HEK293 (cell line): ENCODE results near the gene PTPN6.
A peak's percentile ranks its signal among the peaks of the same experiment; 100 is the strongest.

ENCODE experiments used
- GLIS1 ChIP-seq: fragments of 450-650 bp; formaldehyde crosslinking; IDR thresholded peaks from 2 replicates; pipeline ENCODE4 v1.5.1; 2016; ENCODE audit warnings: missing biosample characterization, missing genetic modification characterization
- SALL2 ChIP-seq: fragments of 450-650 bp; formaldehyde crosslinking; IDR thresholded peaks from 2 replicates; pipeline ENCODE4 v1.5.0; 2017; ENCODE audit warnings: missing biosample characterization, mild to moderate bottlenecking, missing genetic modification characterization, borderline replicate concordance
- SETDB1 ChIP-seq: IDR thresholded peaks from one replicate; pipeline ENCODE4 v1.6.1; 2017; ENCODE audit warnings: mild to moderate bottlenecking, low read length, moderate library complexity, mixed read lengths; ENCODE audit not compliant: insufficient read length
- ZBTB20 ChIP-seq: fragments of 450-650 bp; formaldehyde crosslinking; IDR thresholded peaks from 2 replicates; pipeline ENCODE4 v1.5.1; 2016; ENCODE audit warnings: missing biosample characterization, missing genetic modification characterization
- ZBTB26 ChIP-seq: fragments of 450-650 bp; formaldehyde crosslinking; optimal IDR thresholded peaks from 2 replicates; pipeline ENCODE3; 2016; ENCODE audit warnings: missing biosample characterization, mild to moderate bottlenecking, missing genetic modification characterization
- ZBTB48 ChIP-seq: fragments of 450-650 bp; formaldehyde crosslinking; IDR thresholded peaks from 2 replicates; pipeline ENCODE4 v1.5.1; 2016; ENCODE audit warnings: missing biosample characterization, missing genetic modification characterization
- ZFHX2 ChIP-seq: fragments of 450-650 bp; formaldehyde crosslinking; conservative IDR thresholded peaks from 2 replicates; pipeline ENCODE4 v1.5.1; 2016; ENCODE audit warnings: missing biosample characterization, missing genetic modification characterization
- ZFP41 ChIP-seq: fragments of 450-650 bp; formaldehyde crosslinking; IDR thresholded peaks from 2 replicates; pipeline ENCODE4 v1.5.1; 2016; ENCODE audit warnings: missing biosample characterization, missing genetic modification characterization, borderline replicate concordance
- ZNF132 ChIP-seq: fragments of 450-650 bp; formaldehyde crosslinking; IDR thresholded peaks from 2 replicates; pipeline ENCODE4 v1.5.1; 2017; ENCODE audit warnings: missing biosample characterization, missing genetic modification characterization, borderline replicate concordance
- ZNF169 ChIP-seq: fragments of 450-650 bp; formaldehyde crosslinking; IDR thresholded peaks from 2 replicates; pipeline ENCODE4 v1.5.1; 2016; ENCODE audit warnings: missing biosample characterization, missing genetic modification characterization
- ZNF239 ChIP-seq: fragments of 450-650 bp; formaldehyde crosslinking; IDR thresholded peaks from 2 replicates; pipeline ENCODE4 v1.5.1; 2016; ENCODE audit warnings: missing biosample characterization, missing genetic modification characterization
- ZNF292 ChIP-seq: fragments of 450-650 bp; formaldehyde crosslinking; IDR thresholded peaks from 2 replicates; pipeline ENCODE4 v1.5.1; 2016; ENCODE audit warnings: low read depth, missing biosample characterization, missing genetic modification characterization, borderline replicate concordance
- ZNF302 ChIP-seq: fragments of 450-650 bp; formaldehyde crosslinking; IDR thresholded peaks from 2 replicates; pipeline ENCODE4 v1.5.1; 2016; ENCODE audit warnings: missing biosample characterization, missing genetic modification characterization, low read depth
- ZNF335 ChIP-seq: fragments of 450-650 bp; formaldehyde crosslinking; conservative IDR thresholded peaks from 2 replicates; pipeline ENCODE4 v1.5.1; 2016; ENCODE audit warnings: missing biosample characterization, missing genetic modification characterization
- ZNF433 ChIP-seq: fragments of 450-650 bp; formaldehyde crosslinking; IDR thresholded peaks from 2 replicates; pipeline ENCODE4 v1.5.1; 2016; ENCODE audit warnings: missing biosample characterization, missing genetic modification characterization, low read depth
- ZNF473 ChIP-seq: fragments of 450-650 bp; formaldehyde crosslinking; IDR thresholded peaks from 2 replicates; pipeline ENCODE4 v1.5.1; 2017; ENCODE audit warnings: missing biosample characterization, missing genetic modification characterization
- ZNF501 ChIP-seq: fragments of 450-650 bp; formaldehyde crosslinking; IDR thresholded peaks from 2 replicates; pipeline ENCODE4 v1.5.1; 2016; ENCODE audit warnings: missing biosample characterization, missing genetic modification characterization
- ZNF514 ChIP-seq: fragments of 450-650 bp; formaldehyde crosslinking; IDR thresholded peaks from 2 replicates; pipeline ENCODE4 v1.5.1; 2016; ENCODE audit warnings: missing biosample characterization, missing genetic modification characterization
- ZNF555 ChIP-seq: fragments of 450-650 bp; formaldehyde crosslinking; conservative IDR thresholded peaks from 2 replicates; pipeline ENCODE4 v1.5.1; 2017; ENCODE audit warnings: missing biosample characterization, mild to moderate bottlenecking, missing genetic modification characterization, inconsistent platforms
- ZNF621 ChIP-seq: fragments of 450-650 bp; formaldehyde crosslinking; IDR thresholded peaks from 2 replicates; pipeline ENCODE4 v1.5.1; 2017; ENCODE audit warnings: missing biosample characterization, missing genetic modification characterization
- ZNF623 ChIP-seq: fragments of 450-650 bp; formaldehyde crosslinking; IDR thresholded peaks from 2 replicates; pipeline ENCODE4 v1.5.1; 2016; ENCODE audit warnings: missing biosample characterization, missing genetic modification characterization
- ZNF654 ChIP-seq: fragments of 450-650 bp; formaldehyde crosslinking; IDR thresholded peaks from 2 replicates; pipeline ENCODE4 v1.5.1; 2016; ENCODE audit warnings: low read depth, missing biosample characterization, missing genetic modification characterization
- ZNF658 ChIP-seq: fragments of 450-650 bp; formaldehyde crosslinking; IDR thresholded peaks from 2 replicates; pipeline ENCODE4; 2016; ENCODE audit warnings: missing biosample characterization, missing genetic modification characterization
- ZSCAN16 ChIP-seq: fragments of 450-650 bp; formaldehyde crosslinking; IDR thresholded peaks from 2 replicates; pipeline ENCODE4 v1.5.1; 2016; ENCODE audit warnings: missing biosample characterization, missing genetic modification characterization
- TF ChIP-seq, protein P1 (sequence below): fragments of 450-650 bp; formaldehyde crosslinking; IDR thresholded peaks from 2 replicates; pipeline ENCODE4; 2016; ENCODE audit warnings: missing biosample characterization, missing genetic modification characterization
- TF ChIP-seq, protein P2 (sequence below): fragments of 450-650 bp; formaldehyde crosslinking; IDR thresholded peaks from 2 replicates; pipeline ENCODE4 v1.5.1; 2016; ENCODE audit warnings: missing biosample characterization, missing genetic modification characterization
- TF ChIP-seq, protein P3 (sequence below): fragments of 450-650 bp; formaldehyde crosslinking; IDR thresholded peaks from 2 replicates; pipeline ENCODE4 v1.5.1; 2017; ENCODE audit warnings: missing biosample characterization, missing genetic modification characterization
- TF ChIP-seq, protein P4 (sequence below): fragments of 450-650 bp; formaldehyde crosslinking; IDR thresholded peaks from 2 replicates; pipeline ENCODE4 v1.5.1; 2016; ENCODE audit warnings: missing biosample characterization, missing genetic modification characterization
- TF ChIP-seq, protein P5 (sequence below): IDR thresholded peaks from 2 replicates; pipeline ENCODE4 v1.6.1; 2011; ENCODE audit warnings: mild to moderate bottlenecking, low read depth, low read length, borderline replicate concordance

The PTPN6 gene

DNA sequence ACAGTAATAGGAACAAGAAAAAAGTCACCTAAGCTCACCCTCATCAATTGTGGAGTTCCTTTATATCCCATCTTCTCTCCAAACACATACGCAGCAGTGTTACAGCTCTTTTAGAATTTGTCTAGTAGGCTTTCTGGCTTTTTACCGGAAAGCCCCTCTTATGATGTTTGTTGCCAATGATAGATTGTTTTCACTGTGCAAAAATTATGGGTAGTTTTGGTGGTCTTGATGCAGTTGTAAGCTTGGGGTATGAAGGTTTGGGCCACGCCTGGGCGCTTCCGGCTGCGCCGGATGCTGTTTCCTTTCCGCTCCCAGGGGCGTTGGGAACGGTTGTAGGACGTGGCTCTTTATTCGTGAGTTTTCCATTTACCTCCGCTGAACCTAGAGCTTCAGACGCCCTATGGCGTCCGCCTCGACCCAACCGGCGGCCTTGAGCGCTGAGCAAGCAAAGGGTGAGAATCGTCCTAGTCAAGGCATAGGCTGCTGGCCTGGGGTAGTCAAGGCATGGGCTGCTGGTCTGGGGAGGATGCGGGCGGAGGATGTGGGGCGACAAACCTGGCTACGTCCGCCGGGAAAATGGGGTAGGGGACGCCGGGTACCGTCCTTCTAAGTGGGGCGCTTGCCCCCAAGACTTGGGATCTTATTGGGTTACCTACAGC lies 7.3 kb upstream of the PTPN6 start, which contains the start of the genes C12orf57 and RNU7-1 (continued):
- TF ChIP-seq ZNF473 (no peak), ZNF501 (peak; percentile 19; the same call in 1 of the 2 replicates), ZNF302 (tag by site-specific recombination) (no peak), ZNF335 (tag by site-specific recombination) (no peak; the same call in 1 of the 2 replicates), ZNF292 (tag by site-specific recombination) (no peak), ZBTB48 (tag by site-specific recombination) (no peak), ZSCAN16 (no peak; the same call in 1 of the 2 replicates), GLIS1 (no peak), ZNF132 (no peak), ZBTB26 (tag by site-specific recombination) (no peak), ZBTB20 (no peak), ZFP41 (tag by site-specific recombination) (no peak), ZNF169 (tag by site-specific recombination) (no peak), SALL2 (tag by site-specific recombination) (no peak), ZFHX2 (tag by site-specific recombination) (no peak), ZNF514 (tag by site-specific recombination) (no peak), ZNF555 (no peak), ZNF654 (tag by site-specific recombination) (peak; percentile 31; the same call in 1 of the 2 replicates), ZNF239 (tag by site-specific recombination) (no peak), ZNF623 (tag by site-specific recombination) (no peak; the same call in 1 of the 2 replicates), ZNF621 (tag by site-specific recombination) (no peak), ZNF433 (tag by site-specific recombination) (no peak), SETDB1 (no peak), ZNF658 (tag by site-specific recombination) (no peak)
- TF ChIP-seq, protein P1, sequence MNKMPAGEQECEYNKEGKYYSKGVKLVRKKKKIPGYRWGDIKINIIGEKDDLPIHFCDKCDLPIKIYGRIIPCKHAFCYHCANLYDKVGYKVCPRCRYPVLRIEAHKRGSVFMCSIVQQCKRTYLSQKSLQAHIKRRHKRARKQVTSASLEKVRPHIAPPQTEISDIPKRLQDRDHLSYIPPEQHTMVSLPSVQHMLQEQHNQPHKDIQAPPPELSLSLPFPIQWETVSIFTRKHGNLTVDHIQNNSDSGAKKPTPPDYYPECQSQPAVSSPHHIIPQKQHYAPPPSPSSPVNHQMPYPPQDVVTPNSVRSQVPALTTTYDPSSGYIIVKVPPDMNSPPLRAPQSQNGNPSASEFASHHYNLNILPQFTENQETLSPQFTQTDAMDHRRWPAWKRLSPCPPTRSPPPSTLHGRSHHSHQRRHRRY: peak; percentile 7; the same call in 1 of the 2 replicates
- TF ChIP-seq, protein P2, sequence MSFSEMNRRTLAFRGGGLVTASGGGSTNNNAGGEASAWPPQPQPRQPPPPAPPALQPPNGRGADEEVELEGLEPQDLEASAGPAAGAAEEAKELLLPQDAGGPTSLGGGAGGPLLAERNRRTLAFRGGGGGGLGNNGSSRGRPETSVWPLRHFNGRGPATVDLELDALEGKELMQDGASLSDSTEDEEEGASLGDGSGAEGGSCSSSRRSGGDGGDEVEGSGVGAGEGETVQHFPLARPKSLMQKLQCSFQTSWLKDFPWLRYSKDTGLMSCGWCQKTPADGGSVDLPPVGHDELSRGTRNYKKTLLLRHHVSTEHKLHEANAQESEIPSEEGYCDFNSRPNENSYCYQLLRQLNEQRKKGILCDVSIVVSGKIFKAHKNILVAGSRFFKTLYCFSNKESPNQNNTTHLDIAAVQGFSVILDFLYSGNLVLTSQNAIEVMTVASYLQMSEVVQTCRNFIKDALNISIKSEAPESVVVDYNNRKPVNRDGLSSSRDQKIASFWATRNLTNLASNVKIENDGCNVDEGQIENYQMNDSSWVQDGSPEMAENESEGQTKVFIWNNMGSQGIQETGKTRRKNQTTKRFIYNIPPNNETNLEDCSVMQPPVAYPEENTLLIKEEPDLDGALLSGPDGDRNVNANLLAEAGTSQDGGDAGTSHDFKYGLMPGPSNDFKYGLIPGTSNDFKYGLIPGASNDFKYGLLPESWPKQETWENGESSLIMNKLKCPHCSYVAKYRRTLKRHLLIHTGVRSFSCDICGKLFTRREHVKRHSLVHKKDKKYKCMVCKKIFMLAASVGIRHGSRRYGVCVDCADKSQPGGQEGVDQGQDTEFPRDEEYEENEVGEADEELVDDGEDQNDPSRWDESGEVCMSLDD (tag by site-specific recombination): peak; percentile 89; the same call in 1 of the 2 replicates
- TF ChIP-seq, protein P3, sequence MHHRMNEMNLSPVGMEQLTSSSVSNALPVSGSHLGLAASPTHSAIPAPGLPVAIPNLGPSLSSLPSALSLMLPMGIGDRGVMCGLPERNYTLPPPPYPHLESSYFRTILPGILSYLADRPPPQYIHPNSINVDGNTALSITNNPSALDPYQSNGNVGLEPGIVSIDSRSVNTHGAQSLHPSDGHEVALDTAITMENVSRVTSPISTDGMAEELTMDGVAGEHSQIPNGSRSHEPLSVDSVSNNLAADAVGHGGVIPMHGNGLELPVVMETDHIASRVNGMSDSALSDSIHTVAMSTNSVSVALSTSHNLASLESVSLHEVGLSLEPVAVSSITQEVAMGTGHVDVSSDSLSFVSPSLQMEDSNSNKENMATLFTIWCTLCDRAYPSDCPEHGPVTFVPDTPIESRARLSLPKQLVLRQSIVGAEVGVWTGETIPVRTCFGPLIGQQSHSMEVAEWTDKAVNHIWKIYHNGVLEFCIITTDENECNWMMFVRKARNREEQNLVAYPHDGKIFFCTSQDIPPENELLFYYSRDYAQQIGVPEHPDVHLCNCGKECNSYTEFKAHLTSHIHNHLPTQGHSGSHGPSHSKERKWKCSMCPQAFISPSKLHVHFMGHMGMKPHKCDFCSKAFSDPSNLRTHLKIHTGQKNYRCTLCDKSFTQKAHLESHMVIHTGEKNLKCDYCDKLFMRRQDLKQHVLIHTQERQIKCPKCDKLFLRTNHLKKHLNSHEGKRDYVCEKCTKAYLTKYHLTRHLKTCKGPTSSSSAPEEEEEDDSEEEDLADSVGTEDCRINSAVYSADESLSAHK (tag by site-specific recombination): 0 out of 2 replicates have a peak, but pooled peaks have one; percentile 23
- TF ChIP-seq, protein P4, sequence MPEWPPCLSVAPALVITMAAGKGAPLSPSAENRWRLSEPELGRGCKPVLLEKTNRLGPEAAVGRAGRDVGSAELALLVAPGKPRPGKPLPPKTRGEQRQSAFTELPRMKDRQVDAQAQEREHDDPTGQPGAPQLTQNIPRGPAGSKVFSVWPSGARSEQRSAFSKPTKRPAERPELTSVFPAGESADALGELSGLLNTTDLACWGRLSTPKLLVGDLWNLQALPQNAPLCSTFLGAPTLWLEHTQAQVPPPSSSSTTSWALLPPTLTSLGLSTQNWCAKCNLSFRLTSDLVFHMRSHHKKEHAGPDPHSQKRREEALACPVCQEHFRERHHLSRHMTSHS (tag by site-specific recombination): no peak
- TF ChIP-seq, protein P5, sequence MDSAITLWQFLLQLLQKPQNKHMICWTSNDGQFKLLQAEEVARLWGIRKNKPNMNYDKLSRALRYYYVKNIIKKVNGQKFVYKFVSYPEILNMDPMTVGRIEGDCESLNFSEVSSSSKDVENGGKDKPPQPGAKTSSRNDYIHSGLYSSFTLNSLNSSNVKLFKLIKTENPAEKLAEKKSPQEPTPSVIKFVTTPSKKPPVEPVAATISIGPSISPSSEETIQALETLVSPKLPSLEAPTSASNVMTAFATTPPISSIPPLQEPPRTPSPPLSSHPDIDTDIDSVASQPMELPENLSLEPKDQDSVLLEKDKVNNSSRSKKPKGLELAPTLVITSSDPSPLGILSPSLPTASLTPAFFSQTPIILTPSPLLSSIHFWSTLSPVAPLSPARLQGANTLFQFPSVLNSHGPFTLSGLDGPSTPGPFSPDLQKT: no peak
